GM19452 (cell line): ENCODE measurements around the gene RBP2.

Experiments used
- ATAC-seq: cut with Tn5 transposase; IDR thresholded peaks from one replicate; pipeline ENCODE4 v1.9.1; 2021; ENCODE audit not compliant: unreplicated experiment

Gene RBP2

DNA sequence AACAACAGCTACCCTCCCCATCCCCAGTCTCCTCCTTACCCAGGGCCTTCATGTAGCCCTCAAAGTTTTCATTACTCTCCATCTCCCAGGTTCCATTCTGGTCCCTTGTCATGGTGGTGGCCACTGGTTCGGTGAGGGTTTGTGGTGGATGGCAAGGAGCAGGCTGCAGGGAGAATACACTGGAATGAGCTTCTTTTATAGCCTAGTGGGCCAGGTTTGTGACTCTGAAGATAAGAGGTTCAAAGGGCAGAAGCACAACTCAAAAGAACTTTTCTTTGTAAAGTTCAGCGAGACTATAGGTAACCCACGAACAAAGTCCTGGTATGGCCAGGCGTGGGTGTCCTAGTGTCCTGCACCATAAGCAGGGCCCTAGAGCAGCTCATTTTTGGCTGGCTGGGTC is at the start of gene RBP2:
Gene RBP2 (minus strand): TSS at position 169 of the 400 bp plus-strand sequence. CDS start 57 bp downstream, at position 112.
- ATAC-seq, result no peak

DNA sequence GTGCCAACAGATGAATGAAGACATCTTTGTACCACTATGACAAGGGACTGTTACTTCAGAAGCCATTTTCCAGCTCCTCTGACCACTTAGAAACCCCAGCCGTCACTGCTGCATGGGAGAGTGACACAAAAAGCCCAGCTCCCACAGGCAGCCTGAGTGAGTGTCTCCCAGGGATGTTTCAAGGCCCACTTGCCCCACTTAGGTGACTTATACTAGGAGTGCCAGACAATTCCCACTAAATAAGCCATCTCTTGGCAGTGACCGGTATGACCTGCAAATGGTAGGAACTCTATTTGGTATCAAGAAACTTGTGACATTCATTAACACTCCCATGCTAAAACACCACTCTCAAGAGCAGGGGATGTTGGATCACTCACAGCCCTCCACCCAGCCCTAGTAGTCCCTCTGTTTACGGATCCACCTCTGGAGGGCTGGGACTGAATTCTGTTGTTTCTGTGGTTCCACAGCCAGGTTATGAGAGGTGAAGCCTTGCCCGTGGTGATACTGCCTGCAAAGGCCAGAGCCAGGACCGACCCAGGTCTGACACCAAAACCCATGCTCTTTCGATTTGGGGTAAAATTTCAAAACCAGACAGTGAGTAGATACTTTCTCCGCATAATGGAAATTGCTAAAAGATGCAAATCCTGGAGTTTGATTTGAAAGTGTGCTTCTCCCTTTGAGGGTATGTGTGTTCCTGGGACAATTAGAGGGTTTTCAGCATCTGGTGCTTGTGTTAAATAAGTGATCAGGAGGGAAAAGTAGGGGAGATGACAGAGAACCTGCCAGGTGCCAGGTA is 48.7 kb upstream of the RBP2 start:
- no peak for ATAC-seq

DNA sequence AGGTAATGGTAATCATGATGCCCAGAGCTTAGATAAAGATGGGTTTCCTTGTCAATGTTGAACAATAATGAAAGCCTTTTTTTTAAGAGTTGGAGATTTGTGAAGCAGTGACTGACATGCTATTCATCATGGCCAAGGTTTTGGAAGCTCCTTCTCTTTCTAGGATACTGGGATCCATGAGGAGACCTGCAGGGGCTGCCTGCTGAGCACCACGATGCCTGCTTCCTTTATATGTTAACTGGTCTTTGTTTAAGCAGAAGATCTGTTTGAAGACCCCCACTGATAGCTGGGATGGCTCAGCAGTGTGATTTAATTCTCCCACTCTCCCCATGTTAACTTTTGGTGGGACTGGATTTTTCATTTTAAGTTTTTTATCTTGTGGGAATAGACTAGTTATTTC is 47.4 kb upstream of the RBP2 start:
- no peak for ATAC-seq

DNA sequence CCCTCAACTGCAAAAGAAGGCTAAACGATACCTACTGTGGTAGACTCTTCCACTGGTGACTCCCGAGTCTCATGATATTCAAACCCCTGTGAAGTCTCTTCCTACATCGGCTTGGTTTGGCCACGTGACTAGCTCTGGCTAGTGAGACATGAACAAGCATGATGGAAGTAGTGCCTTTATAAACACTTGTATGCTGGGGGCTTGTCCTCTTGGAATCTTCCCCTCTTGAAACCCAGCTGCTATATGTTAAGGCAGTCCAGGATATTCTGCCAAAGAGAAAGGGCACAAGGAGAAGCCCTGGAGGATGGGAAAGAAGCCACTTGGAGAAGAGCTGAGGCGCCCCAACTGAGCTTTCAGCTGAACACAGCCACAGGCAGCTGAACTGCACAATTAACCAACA is 46.9 kb upstream of the RBP2 start:
- no peak for ATAC-seq

DNA sequence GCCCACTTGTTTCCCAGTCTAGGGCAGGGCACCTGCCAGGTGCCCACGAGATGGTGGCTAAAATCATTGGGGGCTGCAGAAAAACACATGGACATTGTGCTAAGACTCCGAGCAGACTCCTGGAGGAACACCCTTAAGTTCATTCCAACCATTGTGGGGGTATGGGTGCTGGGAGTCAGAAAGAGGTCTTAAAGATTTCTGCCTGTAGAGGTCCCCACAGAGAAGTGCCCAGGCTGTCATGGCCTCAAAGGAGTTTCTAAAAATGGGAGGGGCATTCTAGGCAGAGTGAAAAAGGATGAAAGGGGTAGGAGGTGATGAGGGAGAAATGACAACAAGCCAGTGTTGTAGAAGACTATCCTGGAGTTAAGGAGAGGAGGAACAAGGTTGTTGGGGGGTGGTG is 46.1 kb upstream of the RBP2 start:
- ATAC-seq, result no peak

DNA sequence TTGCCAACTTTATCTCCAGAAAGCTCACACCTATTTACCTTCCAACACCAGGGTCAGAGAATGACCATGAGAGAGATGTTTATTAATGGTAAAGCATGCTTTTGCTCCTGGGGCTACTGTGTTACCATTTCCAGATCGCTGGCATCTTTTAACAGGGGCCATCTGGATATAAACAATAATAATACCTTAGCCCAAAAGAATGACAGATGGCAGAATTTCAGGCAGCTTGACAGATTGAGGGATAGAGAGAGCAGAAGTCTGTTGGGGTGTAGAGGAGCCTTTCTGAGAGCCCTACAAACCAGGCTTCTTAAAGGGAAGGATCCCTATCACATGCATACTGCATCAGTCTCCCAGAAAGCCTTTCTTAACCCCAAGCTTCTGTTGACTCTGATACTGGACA is 45.5 kb upstream of the RBP2 start:
- no peak for ATAC-seq

DNA sequence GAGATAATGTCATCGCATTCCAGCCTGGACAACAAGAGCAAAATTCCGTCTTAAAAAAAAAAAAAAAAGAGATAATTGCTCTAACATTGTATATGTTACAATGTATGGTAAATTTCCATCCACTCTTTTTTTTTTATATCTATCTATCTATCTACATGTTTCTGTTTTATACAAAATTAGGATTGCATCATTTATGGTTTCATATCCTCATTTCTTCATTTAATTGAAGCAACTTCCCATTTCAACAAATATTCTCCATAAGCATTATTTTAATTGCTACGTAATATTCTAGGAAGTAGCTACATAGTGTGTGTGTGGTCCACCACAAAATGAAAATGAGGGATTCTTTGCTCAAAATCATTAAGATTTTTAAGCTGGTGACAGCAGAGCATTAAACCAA is 44.8 kb upstream of the RBP2 start:
- no peak for ATAC-seq

DNA sequence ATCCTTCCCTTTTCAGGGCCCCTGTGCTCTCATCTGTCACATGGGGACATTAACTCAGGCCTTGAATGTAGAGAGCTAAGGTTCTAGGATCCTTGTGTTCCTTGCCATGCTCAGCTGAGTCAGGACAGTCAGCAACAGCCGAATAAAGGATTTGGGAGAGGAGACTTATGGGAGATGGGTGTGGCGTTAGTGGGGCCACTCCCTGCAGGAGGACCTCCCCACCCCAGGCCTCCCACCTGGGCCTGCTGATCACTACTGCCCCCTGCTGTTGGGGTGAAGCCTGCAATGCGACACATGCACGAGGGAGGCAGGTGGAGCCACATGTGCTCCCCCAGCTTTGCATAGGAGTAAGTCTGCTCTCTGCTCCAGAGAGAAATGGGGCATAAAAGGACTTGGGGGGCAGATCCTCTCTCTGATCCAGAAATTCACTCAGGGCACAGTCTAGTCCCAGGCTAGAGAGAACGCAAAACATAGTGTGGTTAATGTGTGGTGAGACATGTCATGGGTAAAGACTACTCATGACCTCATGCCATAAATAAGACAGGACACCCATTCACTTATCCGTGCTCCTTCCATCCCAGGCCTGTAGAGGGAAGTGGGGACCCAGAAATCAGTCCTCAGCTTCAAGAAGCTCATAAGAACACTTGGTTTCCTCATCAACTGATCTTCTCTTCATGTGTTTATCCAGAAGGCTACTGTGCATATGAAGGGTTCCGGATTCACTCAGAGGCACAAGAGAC is 43.9 kb upstream of the RBP2 start:
- no peak for ATAC-seq

DNA sequence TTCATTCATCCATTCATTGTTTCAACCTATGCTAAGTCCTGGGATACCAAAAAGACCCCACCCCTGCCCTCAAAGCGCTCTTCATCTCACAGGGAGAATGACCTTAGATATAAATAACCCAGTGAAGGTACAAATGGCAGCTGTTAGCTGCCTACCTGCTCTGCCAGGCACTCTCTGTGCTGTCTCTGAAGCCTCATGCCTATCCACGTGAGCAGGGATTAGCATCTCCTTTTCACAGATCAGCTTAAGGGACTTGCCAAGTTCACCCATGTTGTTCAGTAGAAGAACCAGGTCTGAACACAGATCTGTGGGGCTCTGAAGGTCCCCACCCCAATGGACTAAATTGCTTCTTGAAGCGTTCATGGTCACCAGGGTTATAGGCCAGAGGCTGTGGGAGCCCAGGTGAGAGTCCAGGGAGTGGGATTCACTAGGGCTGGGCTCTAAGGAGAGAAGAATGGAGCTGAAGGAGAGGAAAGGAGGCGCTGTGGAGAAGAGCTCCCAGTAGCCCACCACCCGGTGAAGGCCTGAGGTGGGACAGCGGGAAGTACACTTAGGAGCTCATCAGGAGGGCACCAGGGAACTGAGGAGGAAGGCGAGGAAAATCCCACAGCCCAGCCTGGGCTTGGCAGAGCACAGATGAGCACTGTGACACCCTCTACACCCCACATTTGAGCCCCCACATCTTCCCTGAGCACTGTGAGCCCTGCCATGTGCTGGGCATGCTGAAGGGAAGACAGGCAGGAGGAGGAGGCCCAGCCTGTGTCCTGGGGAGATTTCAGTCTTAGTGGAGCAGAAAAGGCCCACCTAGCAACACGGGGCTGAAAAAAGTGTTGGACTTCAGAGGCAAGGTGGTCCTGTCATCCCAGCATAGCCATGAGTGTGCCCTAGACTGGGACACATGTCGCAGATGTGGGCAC is 42.9 kb upstream of the RBP2 start:
- ATAC-seq, result no peak

DNA sequence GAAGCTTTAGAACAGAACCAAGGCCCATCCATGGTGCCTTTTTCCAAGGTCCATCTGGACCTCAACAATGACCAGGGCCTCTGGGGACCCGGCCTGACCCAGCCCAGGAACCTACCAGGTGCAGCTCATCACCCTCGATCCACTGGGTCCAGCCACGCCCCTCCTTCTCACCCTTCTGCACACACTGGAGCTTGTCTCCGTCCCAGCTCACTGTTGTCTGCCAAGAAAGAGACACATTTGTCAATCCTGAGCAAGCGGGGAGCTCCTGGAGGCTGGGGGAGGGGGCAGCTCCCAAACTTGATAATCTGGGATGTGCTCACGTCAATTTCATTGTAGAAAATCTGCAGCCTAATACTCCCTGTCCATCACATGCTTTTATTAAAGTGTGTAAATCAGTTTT is 42.0 kb upstream of the RBP2 start:
- no peak for ATAC-seq

DNA sequence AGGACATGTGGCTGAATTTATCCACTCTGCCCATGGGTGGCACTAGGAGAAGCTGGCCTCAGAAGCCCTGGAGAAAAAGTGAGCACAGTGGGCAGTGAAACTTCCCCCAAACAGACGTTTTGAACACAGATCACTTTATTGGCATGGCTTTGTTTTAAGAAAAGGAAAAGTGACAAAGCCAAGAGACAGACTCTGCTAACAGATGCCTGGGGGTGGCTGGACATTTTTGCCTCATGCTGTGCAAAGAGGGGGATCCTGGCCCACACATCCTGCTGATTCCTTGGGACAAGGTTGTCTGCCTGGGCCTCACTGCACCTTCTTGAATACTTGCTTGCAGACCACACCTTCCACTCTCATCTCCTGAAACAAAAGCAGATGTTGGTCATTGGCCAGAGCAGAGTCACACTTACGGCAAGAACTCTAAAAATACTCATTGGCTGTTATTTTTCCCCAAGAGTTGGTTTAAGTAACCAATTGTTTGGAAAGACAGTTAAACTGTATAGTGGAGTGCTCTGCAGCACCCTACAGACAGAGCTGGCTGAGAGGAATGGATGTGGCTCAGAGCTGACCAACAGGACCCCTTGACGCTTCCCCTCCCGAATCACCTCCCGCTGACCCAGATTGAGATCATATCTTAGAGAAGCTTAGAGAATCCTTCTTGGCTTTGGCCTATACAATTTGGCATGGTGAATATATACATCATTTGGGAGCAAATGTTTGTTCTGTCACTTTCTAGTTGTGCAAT is 41.2 kb upstream of the RBP2 start:
- no peak for ATAC-seq

DNA sequence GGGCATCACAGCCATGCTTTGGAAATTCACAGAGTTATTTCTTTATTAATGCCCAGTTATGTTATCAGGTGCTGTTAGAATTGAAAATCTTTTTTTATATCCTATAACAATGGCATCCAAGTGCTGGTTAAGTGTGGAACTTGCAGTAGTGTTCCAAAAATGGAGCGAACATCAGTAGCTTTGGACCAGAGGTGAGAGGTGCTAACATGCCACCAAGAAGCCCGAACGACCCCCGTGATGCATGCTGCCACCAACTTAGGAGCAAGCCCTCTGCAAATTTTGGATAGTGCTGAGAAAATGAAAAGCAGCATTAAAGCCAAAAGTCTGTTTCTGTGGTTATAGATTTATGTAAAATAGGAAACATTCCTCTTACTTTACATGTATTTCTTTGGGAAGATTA is 38.4 kb upstream of the RBP2 start:
- no peak for ATAC-seq

DNA sequence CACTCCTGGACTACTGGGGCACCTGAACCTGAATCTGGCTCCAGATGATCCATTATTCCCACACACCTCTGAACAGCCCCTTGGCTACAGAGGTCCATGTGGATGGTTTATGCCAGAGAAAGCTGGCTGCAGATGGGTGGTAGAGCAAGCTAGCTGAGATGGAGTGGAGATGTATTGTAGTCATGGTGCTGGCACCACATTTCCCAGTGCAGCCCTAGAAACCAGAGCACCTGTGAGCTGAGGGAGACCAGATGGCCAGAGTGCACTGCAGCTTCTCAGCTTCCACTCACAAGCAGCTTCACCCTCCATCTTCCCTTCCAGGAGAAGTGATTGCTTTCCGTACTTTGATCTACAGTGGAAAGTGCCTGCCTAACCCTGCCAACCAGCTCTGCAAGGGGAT is 33.3 kb upstream of the RBP2 start:
- ATAC-seq, result no peak

DNA sequence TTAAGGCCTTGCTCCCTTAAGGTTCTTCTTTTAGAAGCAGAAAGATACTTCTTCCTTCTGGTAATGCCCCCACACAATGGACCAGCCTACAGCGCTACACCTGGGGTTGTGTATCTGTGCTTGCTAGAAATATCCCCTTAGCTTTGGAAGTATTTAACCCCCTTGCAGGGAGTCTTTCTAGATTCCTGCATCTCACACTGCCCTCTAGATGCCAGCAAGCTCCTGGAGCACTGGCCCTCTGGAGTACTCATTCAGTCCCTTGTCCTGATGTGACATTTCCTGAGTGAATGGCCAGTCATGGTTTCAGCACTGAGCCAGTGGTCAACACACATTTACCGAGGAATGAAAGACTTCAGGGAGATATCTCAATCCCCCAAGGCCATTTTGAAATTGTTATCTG is 30.4 kb upstream of the RBP2 start:
- ATAC-seq, result no peak

DNA sequence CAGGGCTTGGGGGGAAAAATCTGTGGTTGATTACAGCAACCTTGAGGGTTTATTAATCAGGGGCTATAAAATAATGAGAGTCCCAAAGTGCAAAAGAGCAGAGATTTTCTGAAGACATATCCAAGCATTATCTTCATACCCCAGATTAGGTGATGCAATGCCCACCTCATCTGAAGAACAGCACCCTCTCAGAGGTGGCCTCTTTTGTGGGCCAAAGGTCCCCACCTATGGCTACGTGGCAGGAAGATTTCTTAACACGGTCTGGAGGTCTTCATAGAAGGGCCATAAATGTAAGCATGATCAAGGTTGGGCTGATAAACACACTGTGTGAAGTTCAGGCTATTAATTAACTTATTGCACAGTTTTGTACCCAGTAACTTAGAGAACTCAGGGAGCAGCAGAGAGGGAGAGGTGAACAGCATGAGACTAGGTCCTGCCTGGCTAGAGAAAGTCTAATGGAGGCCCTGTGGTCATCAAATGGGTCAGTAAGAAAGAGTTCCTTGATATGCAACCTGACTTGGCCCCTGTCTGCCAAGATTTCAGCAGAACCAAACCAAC is 29.6 kb upstream of the RBP2 start:
- ATAC-seq, result no peak

DNA sequence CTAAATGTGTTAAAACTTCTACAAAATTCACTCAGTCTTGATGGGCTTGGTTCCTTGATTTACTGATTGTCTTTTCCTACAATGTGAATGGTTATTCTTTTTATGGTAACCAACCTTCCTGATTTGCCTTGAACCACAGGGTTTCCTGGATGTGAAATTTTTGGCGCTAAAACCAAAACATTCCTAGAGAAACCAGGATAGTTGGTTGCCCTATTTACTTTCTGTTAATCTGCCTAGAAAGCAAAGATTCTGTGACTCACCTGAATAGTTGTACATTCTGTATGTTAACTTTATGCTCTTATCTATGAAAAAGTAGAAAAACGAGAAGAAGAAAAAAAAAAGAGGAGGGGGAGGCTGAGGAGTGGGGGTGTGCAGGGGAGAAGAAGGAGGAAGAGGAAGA is 23.2 kb upstream of the RBP2 start:
- ATAC-seq, result no peak

DNA sequence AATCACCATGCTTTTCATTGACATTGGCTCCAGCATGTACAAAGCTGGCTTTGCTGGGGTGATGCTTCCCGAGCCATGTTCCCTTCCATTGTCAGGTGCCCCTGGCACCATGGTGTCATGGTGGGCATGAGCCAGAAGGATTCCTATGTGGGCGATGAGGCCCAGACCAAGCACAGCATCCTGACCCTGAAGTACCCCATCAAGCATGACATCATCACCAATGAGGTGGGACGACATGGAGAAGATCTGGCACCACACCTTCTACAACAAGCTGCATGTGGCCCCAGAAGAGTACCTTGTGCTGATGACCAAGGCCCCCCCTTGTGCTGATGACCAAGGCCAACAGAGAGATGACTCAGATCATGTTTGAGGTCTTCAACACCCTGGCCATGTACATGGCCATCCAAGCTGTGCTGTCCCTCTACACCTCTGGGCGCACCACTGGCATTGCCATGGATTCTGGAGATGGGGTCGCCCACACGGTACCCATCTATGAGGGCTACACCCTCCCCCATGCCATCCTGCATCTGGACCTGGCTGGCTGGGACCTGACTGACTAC is 17.6 kb upstream of the RBP2 start:
- ATAC-seq, result no peak

DNA sequence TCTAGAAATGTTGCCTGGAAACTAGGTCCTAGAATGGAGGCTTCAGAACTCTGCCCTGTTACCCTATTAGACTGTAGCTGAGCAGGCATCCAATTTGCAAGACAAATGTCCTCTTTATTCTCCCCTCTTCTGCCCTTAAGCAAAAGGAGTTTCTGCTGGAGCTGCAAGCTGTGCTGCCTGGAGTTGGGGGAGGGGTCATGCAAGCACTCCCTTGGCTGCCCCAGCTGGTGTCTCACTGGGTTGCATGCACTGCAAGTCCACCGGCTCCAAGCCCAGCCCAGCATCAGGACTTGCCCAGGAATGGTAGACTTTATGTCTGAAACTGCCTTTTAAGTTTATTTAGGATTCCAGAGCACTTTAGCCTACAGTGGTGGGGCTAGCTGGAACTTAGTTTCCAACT is 15.7 kb upstream of the RBP2 start:
- no peak for ATAC-seq

DNA sequence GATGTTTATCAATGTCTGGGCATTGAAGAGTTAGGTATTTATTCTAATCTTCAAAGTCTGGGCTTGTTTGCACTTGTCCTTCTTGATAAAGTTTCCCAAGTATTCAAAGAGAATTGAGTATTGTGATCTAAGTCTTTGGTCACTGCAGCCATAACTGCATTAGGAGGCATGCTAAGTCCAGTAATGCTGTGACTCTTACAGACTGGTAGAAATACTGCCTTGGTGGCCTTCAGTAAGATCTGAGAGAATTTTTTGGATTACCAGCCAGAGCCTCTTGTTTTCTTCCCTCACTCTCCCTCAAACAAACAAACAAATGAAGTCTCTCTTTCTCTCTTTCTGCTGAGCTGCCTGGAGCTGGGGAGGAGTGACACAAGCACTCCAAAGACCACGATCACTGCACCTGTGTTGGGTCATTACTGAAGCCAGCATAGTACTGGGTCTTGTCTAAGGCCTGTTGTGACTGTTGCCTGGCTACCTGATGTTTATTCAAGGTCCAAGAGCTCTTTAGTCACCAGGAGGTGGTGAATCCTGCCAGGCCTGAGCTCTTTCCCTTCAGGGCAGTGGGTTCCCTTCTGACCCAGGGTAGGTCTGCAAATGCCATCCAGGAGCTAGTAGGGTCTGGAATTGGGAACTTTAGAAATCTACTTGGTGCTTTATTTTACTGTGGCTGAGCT is 14.8 kb upstream of the RBP2 start:
- no peak for ATAC-seq

DNA sequence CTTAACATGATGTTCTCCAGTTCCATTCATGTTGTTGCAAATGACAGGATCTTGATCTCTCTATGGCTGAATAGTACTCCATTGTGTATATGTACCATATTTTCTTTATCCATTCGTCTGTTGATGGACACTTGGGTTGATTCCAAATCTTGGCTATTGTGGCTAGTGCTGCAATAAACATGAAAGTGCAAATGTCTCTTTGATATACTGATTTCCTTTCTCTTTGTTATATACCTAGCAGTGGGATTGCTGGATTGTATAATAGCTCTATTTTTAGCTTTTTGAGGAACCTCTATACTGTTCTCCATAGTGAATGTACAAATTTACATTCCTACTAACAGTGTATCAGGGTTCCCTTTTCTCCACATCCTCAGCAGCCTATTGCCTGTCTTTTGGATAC is 5.9 kb upstream of the RBP2 start:
- ATAC-seq, result no peak
